Measurements from ENCODE around the gene CLCN4. TPM values are rescaled to one million over a fixed set of nuclear protein-coding genes. Genes with fewer than 3 reads are reported as not detected.

CLCN4 gene
- total and polyA plus RNA-seq, 4 experiments from 2014 or later: 0.28 to 0.29 TPM; not detected in 2

- CTCF ChIA-PET (ENCODE audit: partially characterized antibody): no interaction called here
- Mint-ChIP-seq H3K27ac (no peak overlapping the region), H3K9me3 (peaks cover 0 to 4% (median 0%) of the 10 kb centered on the region in 8 donors), H3K27me3 (no peaks in the 10 kb centered on the region), H3K4me3 (no peak overlapping the region), H3K4me1 (no peaks in the 10 kb centered on the region), H3K36me3 (no peaks in the 10 kb centered on the region)
- intact Hi-C loops (cut with micrococcal nuclease): no loop called here
- no peaks in the 10 kb centered on the region for H3K4me1 ChIP-seq (ENCODE audit: insufficient read depth, low read length)
- H3K36me3 ChIP-seq (ENCODE audit: insufficient read depth, low read length): no peaks in the 10 kb centered on the region
- POLR2A ChIA-PET (ENCODE audit: partially characterized antibody): no interaction called here
- H3K27me3 ChIP-seq (ENCODE audit: insufficient read depth, low read length): no peaks in the 10 kb centered on the region
- H3K9me3 ChIP-seq (ENCODE audit: control insufficient read depth in 1 of 2, low read length in 2 of 2): no peaks in the 10 kb centered on the region
- DNase-seq: no peak
- H3K4me3 ChIP-seq (ENCODE audit: low read length in 2 of 2): no peak overlapping the region
- H3K27ac ChIP-seq (ENCODE audit: low read depth, low read length): no peak overlapping the region
Measured at GRCh38 chrX:10217198-10217597, 60.4 kb downstream of the CLCN4 start.

GRCh38 chrX:10221651-10222050 is 64.9 kb downstream of the CLCN4 start:
- Histone ChIP-seq H3K27ac (ENCODE audit: low read depth, low read length) (no peak overlapping the region), H3K4me1 (ENCODE audit: insufficient read depth, low read length) (no peaks in the 10 kb centered on the region), H3K9me3 (ENCODE audit: control insufficient read depth in 1 of 2, low read length in 2 of 2) (no peaks in the 10 kb centered on the region), H3K36me3 (ENCODE audit: insufficient read depth, low read length) (no peaks in the 10 kb centered on the region), H3K4me3 (ENCODE audit: low read length in 2 of 2) (no peak overlapping the region), H3K27me3 (ENCODE audit: insufficient read depth, low read length) (no peaks in the 10 kb centered on the region)
- no peak overlapping the region for H3K27ac Mint-ChIP-seq
- no peak overlapping the region for H3K4me3 Mint-ChIP-seq
- intact Hi-C loops (cut with micrococcal nuclease): no loop called here
- ChIA-PET CTCF (ENCODE audit: partially characterized antibody) (interaction anchor here (1.1 kb wide), 1 partner anchor 31 kb away, joined by 3 read pairs; no protein-coding TSS in a partner anchor), POLR2A (ENCODE audit: partially characterized antibody) (no interaction called here)
- no peaks in the 10 kb centered on the region for H3K4me1 Mint-ChIP-seq
- H3K36me3 Mint-ChIP-seq: no peaks in the 10 kb centered on the region
- peaks cover 0 to 12% (median 1%) of the 10 kb centered on the region in 8 donors for H3K9me3 Mint-ChIP-seq
- peaks cover 0 to 2% of the 10 kb centered on the region in 2 donors for H3K27me3 Mint-ChIP-seq
- no peak for DNase-seq

GRCh38 chrX:10223276-10223675 is 66.5 kb downstream of the CLCN4 start:
- H3K36me3 ChIP-seq (ENCODE audit: insufficient read depth, low read length): no peaks in the 10 kb centered on the region
- H3K27ac Mint-ChIP-seq: no peak overlapping the region
- H3K9me3 Mint-ChIP-seq: peaks cover 0 to 17% (median 1%) of the 10 kb centered on the region in 8 donors
- CTCF ChIA-PET (ENCODE audit: partially characterized antibody): interaction anchor here (0.7 kb wide), 2 partner anchors 33 to 1088 kb away, joined by 3 read pairs; no protein-coding TSS in a partner anchor
- H3K27ac ChIP-seq (ENCODE audit: low read depth, low read length): no peak overlapping the region
- H3K4me3 Mint-ChIP-seq: no peak overlapping the region
- H3K36me3 Mint-ChIP-seq: no peaks in the 10 kb centered on the region
- POLR2A ChIA-PET (ENCODE audit: partially characterized antibody): no interaction called here
- H3K9me3 ChIP-seq (ENCODE audit: control insufficient read depth in 1 of 2, low read length in 2 of 2): no peaks in the 10 kb centered on the region
- no peaks in the 10 kb centered on the region for H3K4me1 Mint-ChIP-seq
- peaks cover 0 to 5% of the 10 kb centered on the region in 2 donors for H3K27me3 Mint-ChIP-seq
- no peaks in the 10 kb centered on the region for H3K27me3 ChIP-seq (ENCODE audit: insufficient read depth, low read length)
- H3K4me1 ChIP-seq (ENCODE audit: insufficient read depth, low read length): no peaks in the 10 kb centered on the region
- no peak overlapping the region for H3K4me3 ChIP-seq (ENCODE audit: low read length in 2 of 2)
- no peak for DNase-seq
- intact Hi-C loops (cut with micrococcal nuclease): no loop called here

GRCh38 chrX:10223781-10224180 is 67.0 kb downstream of the CLCN4 start:
- no peaks in the 10 kb centered on the region for H3K9me3 ChIP-seq (ENCODE audit: control insufficient read depth in 1 of 2, low read length in 2 of 2)
- Mint-ChIP-seq H3K4me3 (no peak overlapping the region), H3K27me3 (peaks cover 0 to 5% of the 10 kb centered on the region in 2 donors), H3K4me1 (no peaks in the 10 kb centered on the region), H3K9me3 (peaks cover 0 to 17% (median 2%) of the 10 kb centered on the region in 8 donors), H3K36me3 (no peaks in the 10 kb centered on the region), H3K27ac (no peak overlapping the region)
- no peak overlapping the region for H3K4me3 ChIP-seq (ENCODE audit: low read length in 2 of 2)
- H3K4me1 ChIP-seq (ENCODE audit: insufficient read depth, low read length): no peaks in the 10 kb centered on the region
- no peak for DNase-seq
- H3K36me3 ChIP-seq (ENCODE audit: insufficient read depth, low read length): no peaks in the 10 kb centered on the region
- POLR2A ChIA-PET (ENCODE audit: partially characterized antibody): no interaction called here
- H3K27ac ChIP-seq (ENCODE audit: low read depth, low read length): no peak overlapping the region
- CTCF ChIA-PET (ENCODE audit: partially characterized antibody): interaction anchor here (0.7 kb wide), 2 partner anchors 33 to 1088 kb away, joined by 3 read pairs; no protein-coding TSS in a partner anchor
- intact Hi-C loops (cut with micrococcal nuclease): no loop called here
- no peaks in the 10 kb centered on the region for H3K27me3 ChIP-seq (ENCODE audit: insufficient read depth, low read length)

- POLR2A ChIA-PET (ENCODE audit: partially characterized antibody): no interaction called here
- intact Hi-C loops (cut with micrococcal nuclease): no loop called here
- Mint-ChIP-seq H3K36me3 (no peaks in the 10 kb centered on the region), H3K27ac (no peak overlapping the region), H3K27me3 (peaks cover 0 to 5% of the 10 kb centered on the region in 2 donors), H3K4me1 (no peaks in the 10 kb centered on the region), H3K9me3 (peaks cover 0 to 17% (median 0%) of the 10 kb centered on the region in 8 donors), H3K4me3 (no peak overlapping the region)
- Histone ChIP-seq H3K4me3 (ENCODE audit: low read length in 2 of 2) (no peak overlapping the region), H3K36me3 (ENCODE audit: insufficient read depth, low read length) (no peaks in the 10 kb centered on the region), H3K9me3 (ENCODE audit: control insufficient read depth in 1 of 2, low read length in 2 of 2) (no peaks in the 10 kb centered on the region), H3K4me1 (ENCODE audit: insufficient read depth, low read length) (no peaks in the 10 kb centered on the region), H3K27me3 (ENCODE audit: insufficient read depth, low read length) (no peaks in the 10 kb centered on the region), H3K27ac (ENCODE audit: low read depth, low read length) (no peak overlapping the region)
- no peak for DNase-seq
- CTCF ChIA-PET (ENCODE audit: partially characterized antibody): no interaction called here
Measured at GRCh38 chrX:10230222-10230621, 73.4 kb downstream of the CLCN4 start.

GRCh38 chrX:10231461-10231860 is 74.7 kb downstream of the CLCN4 start:
- POLR2A ChIA-PET (ENCODE audit: partially characterized antibody): no interaction called here

GRCh38 chrX:10233173-10233572 is 76.4 kb downstream of the CLCN4 start:
- intact Hi-C loops (cut with micrococcal nuclease): no loop called here
- ChIA-PET POLR2A (ENCODE audit: partially characterized antibody) (no interaction called here), CTCF (ENCODE audit: partially characterized antibody) (no interaction called here)
- Histone ChIP-seq H3K4me1 (ENCODE audit: insufficient read depth, low read length) (no peaks in the 10 kb centered on the region), H3K9me3 (ENCODE audit: control insufficient read depth in 1 of 2, low read length in 2 of 2) (no peaks in the 10 kb centered on the region), H3K27me3 (ENCODE audit: insufficient read depth, low read length) (no peaks in the 10 kb centered on the region), H3K27ac (ENCODE audit: low read depth, low read length) (no peak overlapping the region), H3K4me3 (ENCODE audit: low read length in 2 of 2) (no peak overlapping the region), H3K36me3 (ENCODE audit: insufficient read depth, low read length) (no peaks in the 10 kb centered on the region)
- DNase-seq: no peak
- Mint-ChIP-seq H3K27me3 (no peaks in the 10 kb centered on the region), H3K27ac (no peak overlapping the region), H3K4me3 (no peak overlapping the region), H3K36me3 (no peaks in the 10 kb centered on the region), H3K9me3 (peaks cover 0 to 10% (median 0%) of the 10 kb centered on the region in 8 donors), H3K4me1 (no peaks in the 10 kb centered on the region)

More at GRCh38 chrX:10231461-10231860, 74.7 kb downstream of the CLCN4 start:
- peaks cover 0 to 3% of the 10 kb centered on the region in 2 donors for H3K27me3 Mint-ChIP-seq
- intact Hi-C loops (cut with micrococcal nuclease): no loop called here
- H3K4me1 Mint-ChIP-seq: no peaks in the 10 kb centered on the region
- H3K9me3 ChIP-seq (ENCODE audit: control insufficient read depth in 1 of 2, low read length in 2 of 2): no peaks in the 10 kb centered on the region
- H3K27ac Mint-ChIP-seq: no peak overlapping the region
- no peaks in the 10 kb centered on the region for H3K4me1 ChIP-seq (ENCODE audit: insufficient read depth, low read length)
- no peaks in the 10 kb centered on the region for H3K36me3 Mint-ChIP-seq
- no peak overlapping the region for H3K27ac ChIP-seq (ENCODE audit: low read depth, low read length)
- DNase-seq: no peak
- H3K9me3 Mint-ChIP-seq: peaks cover 0 to 12% (median 0%) of the 10 kb centered on the region in 8 donors
- CTCF ChIA-PET (ENCODE audit: partially characterized antibody): no interaction called here
- H3K4me3 ChIP-seq (ENCODE audit: low read length in 2 of 2): no peak overlapping the region
- no peaks in the 10 kb centered on the region for H3K27me3 ChIP-seq (ENCODE audit: insufficient read depth, low read length)
- H3K4me3 Mint-ChIP-seq: no peak overlapping the region
- no peaks in the 10 kb centered on the region for H3K36me3 ChIP-seq (ENCODE audit: insufficient read depth, low read length)

GRCh38 chrX:10233696-10234095 is 76.9 kb downstream of the CLCN4 start:
- H3K9me3 ChIP-seq (ENCODE audit: control insufficient read depth in 1 of 2, low read length in 2 of 2): no peaks in the 10 kb centered on the region
- DNase-seq: no peak
- no peaks in the 10 kb centered on the region for H3K27me3 ChIP-seq (ENCODE audit: insufficient read depth, low read length)
- no peak overlapping the region for H3K4me3 Mint-ChIP-seq
- no peaks in the 10 kb centered on the region for H3K4me1 Mint-ChIP-seq
- POLR2A ChIA-PET (ENCODE audit: partially characterized antibody): no interaction called here
- intact Hi-C loops (cut with micrococcal nuclease): no loop called here
- H3K27me3 Mint-ChIP-seq: no peaks in the 10 kb centered on the region
- H3K36me3 Mint-ChIP-seq: no peaks in the 10 kb centered on the region
- no peak overlapping the region for H3K4me3 ChIP-seq (ENCODE audit: low read length in 2 of 2)
- no peaks in the 10 kb centered on the region for H3K36me3 ChIP-seq (ENCODE audit: insufficient read depth, low read length)
- H3K27ac ChIP-seq (ENCODE audit: low read depth, low read length): no peak overlapping the region
- CTCF ChIA-PET (ENCODE audit: partially characterized antibody): no interaction called here
- peaks cover 0 to 10% (median 0%) of the 10 kb centered on the region in 8 donors for H3K9me3 Mint-ChIP-seq
- no peaks in the 10 kb centered on the region for H3K4me1 ChIP-seq (ENCODE audit: insufficient read depth, low read length)
- no peak overlapping the region for H3K27ac Mint-ChIP-seq

Data from CD4-positive, alpha-beta memory T cell (primary cell).